ENCODE data around the gene LRRN4. TPM values are rescaled to one million over a fixed set of nuclear protein-coding genes. Genes with fewer than 3 reads are reported as not detected.

LRRN4 gene
- total RNA-seq, 1 experiment from 2014 or later, result 0.10 TPM

- Histone ChIP-seq H3K27me3 (ENCODE audit: insufficient read depth, low read length) (no peaks in the 10 kb centered on the region), H3K9ac (ENCODE audit: low read length) (no peak overlapping the region), H2AFZ (ENCODE audit: low read depth, low read length, poor library complexity, severe bottlenecking) (no peak overlapping the region), H4K20me1 (ENCODE audit: insufficient read depth) (no peaks in the 10 kb centered on the region), H3K36me3 (ENCODE audit: control insufficient read depth in 1 of 2, insufficient read depth in 2 of 2, low read length in 2 of 2) (peaks cover 22 to 35% of the 10 kb centered on the region in 2 experiments; a peak in 3 of 4 replicates), H3K9me3 (ENCODE audit: control insufficient read depth in 1 of 2, insufficient read depth in 1 of 2, low read depth in 1 of 2, low read length in 2 of 2) (no peaks in the 10 kb centered on the region), H3K27ac (ENCODE audit: low read depth, low read length) (no peak overlapping the region), H3K79me2 (ENCODE audit: insufficient read depth, low read length) (no peaks in the 10 kb centered on the region), H3K4me2 (ENCODE audit: low read length) (no peak overlapping the region), H3K9me2 (ENCODE audit: insufficient read depth) (no peaks in the 10 kb centered on the region), H3K4me1 (ENCODE audit: control insufficient read depth in 1 of 2, insufficient read depth in 2 of 2, low read length in 2 of 2) (no peaks in the 10 kb centered on the region), H3K4me3 (replicated peaks in 1 of 2; ENCODE audit: low read depth in 1 of 2, low read length in 2 of 2) (no peak overlapping the region)
- CTCF ChIA-PET, result no interaction called here
- RAD21 ChIA-PET (ENCODE audit: low non-redundant PET in 1 of 2, low total read pairs in 2 of 2, uncharacterized antibody in 2 of 2, unreplicated experiment in 2 of 2), result no interaction called here
- intact Hi-C loops (cut with micrococcal nuclease), result no loop called here
- TF ChIP-seq ZNF274 (IDR thresholded peaks at IDR 0.05; ENCODE audit: low read depth, low read length), result no peak
- TF ChIP-seq RAD21 (IDR thresholded peaks at IDR 0.05; ENCODE audit: low read depth), result no peak
- TF ChIP-seq ZFX (IDR thresholded peaks at IDR 0.05), result no peak
- no peak for TF ChIP-seq SRF (IDR thresholded peaks at IDR 0.05; ENCODE audit: low read depth)
- TF ChIP-seq CEBPB (IDR thresholded peaks at IDR 0.05; ENCODE audit: low read depth), result no peak
- no peak for TF ChIP-seq EZH2 (IDR thresholded peaks at IDR 0.05)
- TF ChIP-seq CTCF (IDR thresholded peaks at IDR 0.05 in 2 of 3, conservative IDR thresholded peaks at IDR 0.05 in 1 of 3; ENCODE audit: borderline replicate concordance in 1 of 3, insufficient read depth in 1 of 3, low read depth in 2 of 3, low read length in 2 of 3), result no peak
- no peak for TF ChIP-seq ATF3 (IDR thresholded peaks at IDR 0.05)
- TF ChIP-seq YY1 (IDR thresholded peaks at IDR 0.05; ENCODE audit: extremely low read depth, insufficient replicate concordance, low read depth, low read length), result no peak
- no peak for TF ChIP-seq EZH2phosphoT487 (IDR thresholded peaks at IDR 0.05; ENCODE audit: borderline replicate concordance)
- TF ChIP-seq MAX (IDR thresholded peaks at IDR 0.05), result no peak
- no peak for TF ChIP-seq ZBTB33 (IDR thresholded peaks at IDR 0.05; ENCODE audit: extremely low read depth, insufficient replicate concordance, low read length)
- TF ChIP-seq SIN3A (IDR thresholded peaks at IDR 0.05; ENCODE audit: low read depth), result no peak
- TF ChIP-seq TCF7L2 (IDR thresholded peaks at IDR 0.05; ENCODE audit: borderline replicate concordance, extremely low read depth, insufficient read depth, insufficient read length), result no peak
- TF ChIP-seq ELF1 (IDR thresholded peaks at IDR 0.05; ENCODE audit: borderline replicate concordance, low read depth), result no peak
- no peak for TF ChIP-seq POLR2A (IDR thresholded peaks at IDR 0.05; ENCODE audit: borderline replicate concordance, extremely low read depth, insufficient read depth, insufficient read length)
- no peak for TF ChIP-seq POLR2AphosphoS5 (IDR thresholded peaks at IDR 0.05; ENCODE audit: low read depth, low read length)
- TF ChIP-seq JUND (IDR thresholded peaks at IDR 0.05), result no peak
- no peak for TF ChIP-seq FOSL1 (IDR thresholded peaks at IDR 0.05; ENCODE audit: low read depth)
- POLR2A ChIA-PET, result no interaction called here
- BruUV-seq (replicated peaks), result no TSS peak
- DNase-seq (ENCODE audit: low read depth, low spot score) (no peak), ATAC-seq (no peak)
Observed at GRCh38 chr20:6091661-6092060, 37.8 kb upstream of the LRRN4 start.

Measured in HCT116 (cell line).